HG02642 (cell line): Measurements from ENCODE around the gene ZNF584.
A peak's percentile ranks its signal among the peaks of the same experiment; 100 is the strongest.

ENCODE experiments used
- ATAC-seq: cut with Tn5 transposase; IDR thresholded peaks from one replicate; pipeline ENCODE4 v1.9.1; 2021; ENCODE audit warnings: mild to moderate bottlenecking; ENCODE audit not compliant: unreplicated experiment, poor library complexity

Gene ZNF584

GRCh38 chr19:58385313-58385890, 23.0 kb upstream of the ZNF584 start:
- ATAC-seq = no peak

- ATAC-seq = peak; percentile 3
Measured at GRCh38 chr19:58385891-58386575, 22.4 kb upstream of the ZNF584 start.

GRCh38 chr19:58386576-58387337, 21.7 kb upstream of the ZNF584 start, which contains the start of gene RPS5:
RPS5 (plus strand) TSS chr19:58387269; CDS start chr19:58388138, 869 bp downstream.
- peak; percentile 83 for ATAC-seq

- ATAC-seq = no peak
Measured at GRCh38 chr19:58387338-58388174, 20.9 kb upstream of the ZNF584 start.

- ATAC-seq = no peak
Measured at GRCh38 chr19:58388175-58388526, 20.3 kb upstream of the ZNF584 start.

- ATAC-seq = no peak
Measured at GRCh38 chr19:58392945-58393724, 15.3 kb upstream of the ZNF584 start.

- no peak for ATAC-seq
Measured at GRCh38 chr19:58393725-58394033, 14.8 kb upstream of the ZNF584 start.

- no peak for ATAC-seq
Measured at GRCh38 chr19:58394821-58395219, 13.6 kb upstream of the ZNF584 start.

- no peak for ATAC-seq
Measured at GRCh38 chr19:58395220-58395978, 13.1 kb upstream of the ZNF584 start, which contains the start of gene RNF225. RNF225 (plus strand) TSS chr19:58395656; CDS start chr19:58396090, 434 bp downstream.

GRCh38 chr19:58395979-58396627, 12.3 kb upstream of the ZNF584 start:
- ATAC-seq = no peak

- no peak for ATAC-seq
Measured at GRCh38 chr19:58396691-58397532, 11.5 kb upstream of the ZNF584 start.

- no peak for ATAC-seq
Measured at GRCh38 chr19:58397533-58398037, 10.9 kb upstream of the ZNF584 start.

- no peak for ATAC-seq
Measured at GRCh38 chr19:58398087-58398486, 10.4 kb upstream of the ZNF584 start.

- ATAC-seq = no peak
Measured at GRCh38 chr19:58398545-58398944, 9.9 kb upstream of the ZNF584 start.

- ATAC-seq = no peak
Measured at GRCh38 chr19:58399903-58400302, 8.5 kb upstream of the ZNF584 start.

- no peak for ATAC-seq
Measured at GRCh38 chr19:58400316-58400915, 8.0 kb upstream of the ZNF584 start.
